K562 (cell line): ENCODE results near the gene INHA. TPM values are rescaled to one million over a fixed set of nuclear protein-coding genes. Genes with fewer than 3 reads are reported as not detected.
A peak's percentile ranks its signal among the peaks of the same experiment; 100 is the strongest.

Source experiments
- BCL6 ChIP-seq: fragments of 250-450 bp; sonication (Bioruptor Pico); IDR thresholded peaks from 2 replicates; pipeline ENCODE4 v1.4.0; 2020
- CBX8 ChIP-seq: fragments of 200-600 bp; sonication (generic); IDR thresholded peaks from 2 replicates; pipeline ENCODE4 v1.6.1; 2012; ENCODE audit warnings: borderline replicate concordance, mixed run types, low read depth, mild to moderate bottlenecking, moderate library complexity, mixed read lengths, low read length, control low read depth, inconsistent platforms; ENCODE audit not compliant: poor library complexity, severe bottlenecking; ENCODE audit errors: extremely low read depth
- CREB1 ChIP-seq, 2 experiments: sonication (generic) in 1 of 2; formaldehyde crosslinking in 1 of 2; IDR thresholded peaks; 2 replicates each; pipeline versions ENCODE4 v1.6.1 to v1.8.0; 2012 to 2022; ENCODE audit warnings: inconsistent platforms in 1 of 2, mild to moderate bottlenecking in 1 of 2, missing genetic modification reagents in 1 of 2, moderate library complexity in 1 of 2
- HNRNPH1 ChIP-seq: fragments of 200-400 bp; formaldehyde crosslinking; optimal IDR thresholded peaks from 2 replicates; pipeline ENCODE3; 2017; ENCODE audit warnings: low read depth, mild to moderate bottlenecking, low read length, moderate library complexity
- HOMEZ ChIP-seq: fragments of 250-450 bp; sonication (Bioruptor Pico); IDR thresholded peaks from 2 replicates; pipeline ENCODE4 v1.4.0; 2020; ENCODE audit warnings: mild to moderate bottlenecking, moderate library complexity
- IRF1 ChIP-seq: sonication (generic); formaldehyde crosslinking; IDR thresholded peaks from 2 replicates; pipeline ENCODE4 v1.8.0; 2022; ENCODE audit warnings: missing genetic modification reagents, mild to moderate bottlenecking, borderline replicate concordance
- IRF2 ChIP-seq: sonication (generic); formaldehyde crosslinking; IDR thresholded peaks from 2 replicates; pipeline ENCODE4 v1.8.1; 2022; ENCODE audit warnings: mild to moderate bottlenecking, missing genetic modification reagents
- MTA2 ChIP-seq: fragments of 450-650 bp; IDR thresholded peaks from 2 replicates; pipeline ENCODE4 v1.6.1; 2016; ENCODE audit warnings: low read depth
- NFE2 ChIP-seq: IDR thresholded peaks from 2 replicates; pipeline ENCODE4 v1.6.1; 2014; ENCODE audit warnings: antibody characterized with exemption, low read depth
- NR2C1 ChIP-seq, 2 experiments: fragments of 450-650 bp; IDR thresholded peaks; 2 replicates each; pipeline ENCODE4 v1.6.1; 2017; ENCODE audit warnings: mild to moderate bottlenecking in 2 of 2, antibody characterized with exemption in 1 of 2, inconsistent platforms in 1 of 2, missing compliant biosample characterization in 1 of 2, missing genetic modification characterization in 1 of 2
- POLR2AphosphoS2 ChIP-seq: IDR thresholded peaks from 2 replicates; pipeline ENCODE4 v1.6.1; 2012; ENCODE audit warnings: low read length, improper control_type of control experiment
- RFX5 ChIP-seq: IDR thresholded peaks from 2 replicates; pipeline ENCODE4 v1.6.1; 2011; ENCODE audit warnings: low read depth, mild to moderate bottlenecking, improper control_type of control experiment, low read length
- ZNF398 ChIP-seq: fragments of 250-450 bp; sonication (Bioruptor Pico); IDR thresholded peaks from 2 replicates; pipeline ENCODE4 v1.8.0; 2021; ENCODE audit warnings: moderate library complexity, mild to moderate bottlenecking, inconsistent platforms
- ZNF408 ChIP-seq: fragments of 250-450 bp; sonication (Bioruptor Pico); IDR thresholded peaks from 2 replicates; pipeline ENCODE4 v1.4.0; 2020; ENCODE audit warnings: low read depth, mild to moderate bottlenecking, moderate library complexity
- ZSCAN32 ChIP-seq: fragments of 450-650 bp; formaldehyde crosslinking; IDR thresholded peaks from 2 replicates; pipeline ENCODE4 v1.4.0; 2020; ENCODE audit warnings: mild to moderate bottlenecking, moderate library complexity
- polyA plus RNA-seq, 8 experiments: library from polyadenylated mRNA; depleted of rRNA in 4 of 8; stranded (reverse) in 5 of 8; unstranded in 3 of 8; fragments of >200 nt; fragmentation: Nextera tagmentation in 2 of 8; fragmentation: Illumina TruSeq in 1 of 8; extraction: Ambion mirVana in 2 of 8; extraction: Trizol in 1 of 8; gene quantifications; 2 replicates each; pipeline versions ENCODE4 v1.2.1 to v1.2.3, GENCODE V29; 2011 to 2014; ENCODE audit warnings: inconsistent platforms in 1 of 8, missing spikeins in 1 of 8
- total RNA-seq, 7 experiments: library from RNA; depleted of rRNA in 6 of 7; stranded (reverse); fragments of >200 nt in 6 of 7; fragmentation: Illumina TruSeq in 2 of 7; extraction: Trizol in 2 of 7; gene quantifications; 2 replicates each; pipeline versions ENCODE4 v1.2.1 to v1.2.3, GENCODE V29; 2011 to 2021; ENCODE audit warnings: low replicate concordance in 1 of 7
- TF ChIP-seq, protein P1 (sequence below): fragments of 250-450 bp; sonication (Bioruptor Pico); IDR thresholded peaks from 2 replicates; pipeline ENCODE4 v1.8.0; 2022; ENCODE audit warnings: inconsistent platforms, mild to moderate bottlenecking, moderate library complexity, borderline replicate concordance
- TF ChIP-seq, protein P2 (sequence below): sonication (generic); formaldehyde crosslinking; IDR thresholded peaks from 2 replicates; pipeline ENCODE4 v1.8.0; 2022; ENCODE audit warnings: mild to moderate bottlenecking, missing genetic modification reagents

The INHA gene
- total and polyA plus RNA-seq, 9 of the 15 experiments (the other 6 are each of a cell fraction or from before 2014, with no cell fraction given), result 0.07 to 1.9 (median 0.40) TPM

DNA sequence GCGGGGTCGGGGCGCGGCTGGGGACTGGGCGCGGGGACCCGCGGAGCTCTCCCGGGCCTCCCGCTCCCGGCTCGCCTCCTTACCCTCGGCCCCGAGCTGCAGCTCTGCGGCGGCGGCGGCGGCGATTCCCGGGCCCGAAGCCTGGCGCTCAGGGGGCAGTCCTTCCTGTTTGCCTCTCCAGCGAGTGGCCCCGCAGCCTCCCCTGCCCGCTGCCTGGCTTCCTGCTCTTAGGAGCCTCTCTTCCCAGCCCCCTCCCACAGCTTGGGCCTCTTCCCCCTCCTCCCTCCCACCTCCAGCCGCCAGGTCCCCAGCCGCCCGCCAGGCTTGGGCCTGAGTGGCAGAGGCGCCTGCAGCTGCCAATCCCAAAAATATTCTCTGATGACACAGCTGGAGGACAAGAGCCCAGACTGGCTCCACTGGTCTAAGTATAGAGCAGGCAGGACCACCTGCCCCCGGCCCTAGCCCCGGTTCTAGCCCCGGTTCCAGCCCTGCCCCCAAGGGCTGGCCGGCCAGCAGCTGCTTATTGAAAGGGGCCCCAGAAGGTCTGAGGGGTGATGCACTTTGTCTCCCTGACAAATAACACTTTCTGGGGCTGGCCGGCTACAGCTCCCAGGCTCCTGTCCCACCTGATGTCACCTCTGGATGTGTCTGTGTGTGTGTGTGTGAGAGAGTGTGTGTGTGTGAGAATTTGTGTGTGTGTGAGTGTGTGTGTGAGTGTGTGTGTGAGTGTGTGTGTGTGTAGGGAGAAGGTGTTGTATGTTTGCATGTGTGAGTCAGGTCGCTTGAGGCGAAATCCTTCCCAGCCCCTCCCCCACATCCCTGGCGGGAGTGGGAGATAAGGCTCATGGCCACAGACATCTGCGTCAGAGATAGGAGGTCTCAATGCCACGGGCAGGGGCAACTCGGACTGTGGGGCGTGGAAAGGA lies 536 bp upstream of the INHA start, which contains the start of gene OBSL1 (continued):
- peak; percentile 62 for TF ChIP-seq CREB1 (IDR thresholded peaks at IDR 0.05)
- TF ChIP-seq CREB1 (CRISPR knock-in tag; IDR thresholded peaks at IDR 0.05), result peak; percentile 57; the same call in 1 of the 2 replicates
- no peak for TF ChIP-seq HNRNPH1
- no peak for TF ChIP-seq IRF2
- TF ChIP-seq, protein P1, sequence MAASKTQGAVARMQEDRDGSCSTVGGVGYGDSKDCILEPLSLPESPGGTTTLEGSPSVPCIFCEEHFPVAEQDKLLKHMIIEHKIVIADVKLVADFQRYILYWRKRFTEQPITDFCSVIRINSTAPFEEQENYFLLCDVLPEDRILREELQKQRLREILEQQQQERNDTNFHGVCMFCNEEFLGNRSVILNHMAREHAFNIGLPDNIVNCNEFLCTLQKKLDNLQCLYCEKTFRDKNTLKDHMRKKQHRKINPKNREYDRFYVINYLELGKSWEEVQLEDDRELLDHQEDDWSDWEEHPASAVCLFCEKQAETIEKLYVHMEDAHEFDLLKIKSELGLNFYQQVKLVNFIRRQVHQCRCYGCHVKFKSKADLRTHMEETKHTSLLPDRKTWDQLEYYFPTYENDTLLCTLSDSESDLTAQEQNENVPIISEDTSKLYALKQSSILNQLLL (CRISPR knock-in tag), result no peak
- TF ChIP-seq NFE2, result no peak
- TF ChIP-seq ZNF408 (CRISPR knock-in tag), result no peak
- TF ChIP-seq ZSCAN32 (CRISPR knock-in tag), result no peak
- no peak for TF ChIP-seq HOMEZ (CRISPR knock-in tag)
- no peak for TF ChIP-seq POLR2AphosphoS2
- no peak for TF ChIP-seq CBX8
- TF ChIP-seq IRF1 (CRISPR knock-in tag), result no peak
- TF ChIP-seq ZNF398 (CRISPR knock-in tag), result no peak
- TF ChIP-seq RFX5, result no peak
- 0 out of 2 replicates have a peak, but pooled peaks have one; percentile 17 for TF ChIP-seq NR2C1 (IDR thresholded peaks at IDR 0.05)
- TF ChIP-seq NR2C1 (tag; IDR thresholded peaks at IDR 0.05), result 0 out of 2 replicates have a peak, but pooled peaks have one; percentile 19
- TF ChIP-seq, protein P2, sequence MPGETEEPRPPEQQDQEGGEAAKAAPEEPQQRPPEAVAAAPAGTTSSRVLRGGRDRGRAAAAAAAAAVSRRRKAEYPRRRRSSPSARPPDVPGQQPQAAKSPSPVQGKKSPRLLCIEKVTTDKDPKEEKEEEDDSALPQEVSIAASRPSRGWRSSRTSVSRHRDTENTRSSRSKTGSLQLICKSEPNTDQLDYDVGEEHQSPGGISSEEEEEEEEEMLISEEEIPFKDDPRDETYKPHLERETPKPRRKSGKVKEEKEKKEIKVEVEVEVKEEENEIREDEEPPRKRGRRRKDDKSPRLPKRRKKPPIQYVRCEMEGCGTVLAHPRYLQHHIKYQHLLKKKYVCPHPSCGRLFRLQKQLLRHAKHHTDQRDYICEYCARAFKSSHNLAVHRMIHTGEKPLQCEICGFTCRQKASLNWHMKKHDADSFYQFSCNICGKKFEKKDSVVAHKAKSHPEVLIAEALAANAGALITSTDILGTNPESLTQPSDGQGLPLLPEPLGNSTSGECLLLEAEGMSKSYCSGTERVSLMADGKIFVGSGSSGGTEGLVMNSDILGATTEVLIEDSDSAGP (CRISPR knock-in tag), result no peak
- peak; percentile 80 for TF ChIP-seq MTA2
- TF ChIP-seq BCL6, result no peak
